ENCODE data around the gene STK35.

STK35 gene

DNA sequence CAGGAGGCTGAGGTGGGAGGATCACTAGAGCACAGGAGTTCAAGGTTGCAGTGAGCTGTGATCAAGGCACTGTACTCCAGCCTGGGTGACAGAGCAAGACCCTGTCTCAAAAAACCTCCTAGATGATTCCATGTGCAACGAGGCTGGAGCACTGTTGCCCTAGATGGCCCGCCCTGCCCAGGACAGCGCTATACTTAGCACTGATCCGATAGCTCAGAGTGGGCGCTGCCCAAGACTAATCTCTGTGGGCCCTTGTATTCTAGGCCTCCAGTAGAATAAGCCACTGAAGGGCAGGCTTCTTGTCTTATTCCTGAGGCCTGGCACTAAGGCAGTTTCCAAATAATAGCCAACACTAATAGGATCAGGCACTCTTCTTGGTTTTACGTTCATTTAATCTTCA is 41.0 kb downstream of the STK35 start:
- Histone ChIP-seq H3K27me3 (replicated peaks) (no peaks in the 10 kb centered on the region), H3K36me3 (replicated peaks) (peaks cover 9% of the 10 kb centered on the region), H3K4me3 (ENCODE audit: low read depth, low read length) (no peak overlapping the region), H3K27ac (no peak overlapping the region)
- TF ChIP-seq, protein P1, sequence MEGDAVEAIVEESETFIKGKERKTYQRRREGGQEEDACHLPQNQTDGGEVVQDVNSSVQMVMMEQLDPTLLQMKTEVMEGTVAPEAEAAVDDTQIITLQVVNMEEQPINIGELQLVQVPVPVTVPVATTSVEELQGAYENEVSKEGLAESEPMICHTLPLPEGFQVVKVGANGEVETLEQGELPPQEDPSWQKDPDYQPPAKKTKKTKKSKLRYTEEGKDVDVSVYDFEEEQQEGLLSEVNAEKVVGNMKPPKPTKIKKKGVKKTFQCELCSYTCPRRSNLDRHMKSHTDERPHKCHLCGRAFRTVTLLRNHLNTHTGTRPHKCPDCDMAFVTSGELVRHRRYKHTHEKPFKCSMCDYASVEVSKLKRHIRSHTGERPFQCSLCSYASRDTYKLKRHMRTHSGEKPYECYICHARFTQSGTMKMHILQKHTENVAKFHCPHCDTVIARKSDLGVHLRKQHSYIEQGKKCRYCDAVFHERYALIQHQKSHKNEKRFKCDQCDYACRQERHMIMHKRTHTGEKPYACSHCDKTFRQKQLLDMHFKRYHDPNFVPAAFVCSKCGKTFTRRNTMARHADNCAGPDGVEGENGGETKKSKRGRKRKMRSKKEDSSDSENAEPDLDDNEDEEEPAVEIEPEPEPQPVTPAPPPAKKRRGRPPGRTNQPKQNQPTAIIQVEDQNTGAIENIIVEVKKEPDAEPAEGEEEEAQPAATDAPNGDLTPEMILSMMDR (IDR thresholded peaks at IDR 0.05; ENCODE audit: low read depth, low read length, missing control alignments): no peak
- DNase-seq: no peak
- in situ Hi-C loops (cut with HindIII; ENCODE audit: low pct_ligation_motif_present, low sequenced_read_pairs): no loop called here

- Histone ChIP-seq H3K27ac (no peak overlapping the region), H3K4me3 (ENCODE audit: low read depth, low read length) (no peak overlapping the region), H3K27me3 (replicated peaks) (no peaks in the 10 kb centered on the region), H3K36me3 (replicated peaks) (peaks cover 9% of the 10 kb centered on the region)
- DNase-seq: no peak
- in situ Hi-C loops (cut with HindIII; ENCODE audit: low pct_ligation_motif_present, low sequenced_read_pairs): no loop called here
- TF ChIP-seq, protein P1 (IDR thresholded peaks at IDR 0.05; ENCODE audit: low read depth, low read length, missing control alignments): no peak
These were observed 42.0 kb downstream of the STK35 start for GRCh38 chr20:2143594-2143993.

DNA sequence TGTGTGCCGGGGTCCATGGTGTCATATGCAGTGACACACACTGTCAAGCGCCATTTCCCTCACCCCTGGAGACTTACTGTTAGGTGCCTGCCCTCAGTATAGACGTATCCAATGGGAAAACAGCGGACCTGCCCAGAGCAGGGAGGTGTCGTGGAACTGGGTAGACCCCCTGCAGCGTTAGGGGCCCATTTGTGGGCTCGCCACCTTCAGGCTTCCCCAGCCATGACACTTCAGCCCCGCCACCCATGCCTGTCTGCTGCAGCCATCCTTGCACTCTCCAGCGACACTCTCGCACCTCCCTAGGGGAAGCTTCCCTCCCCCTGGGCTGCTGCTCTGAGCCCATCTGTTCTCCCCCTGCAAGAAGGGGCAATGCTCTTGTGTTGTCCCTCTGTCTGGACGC is 43.2 kb downstream of the STK35 start:
- DNase-seq: no peak
- H3K36me3 ChIP-seq (replicated peaks): peaks cover 9% of the 10 kb centered on the region

GRCh38 chr20:2145376-2145775 is 43.7 kb downstream of the STK35 start:
- peaks cover 9% of the 10 kb centered on the region for H3K36me3 ChIP-seq (replicated peaks)

More for the DNA sequence above, 43.2 kb downstream of the STK35 start:
- no peak overlapping the region for H3K27ac ChIP-seq
- H3K4me3 ChIP-seq (ENCODE audit: low read depth, low read length): no peak overlapping the region
- no peaks in the 10 kb centered on the region for H3K27me3 ChIP-seq (replicated peaks)
- in situ Hi-C loops (cut with HindIII; ENCODE audit: low pct_ligation_motif_present, low sequenced_read_pairs): no loop called here
- TF ChIP-seq, protein P1 (IDR thresholded peaks at IDR 0.05; ENCODE audit: low read depth, low read length, missing control alignments): no peak

DNA sequence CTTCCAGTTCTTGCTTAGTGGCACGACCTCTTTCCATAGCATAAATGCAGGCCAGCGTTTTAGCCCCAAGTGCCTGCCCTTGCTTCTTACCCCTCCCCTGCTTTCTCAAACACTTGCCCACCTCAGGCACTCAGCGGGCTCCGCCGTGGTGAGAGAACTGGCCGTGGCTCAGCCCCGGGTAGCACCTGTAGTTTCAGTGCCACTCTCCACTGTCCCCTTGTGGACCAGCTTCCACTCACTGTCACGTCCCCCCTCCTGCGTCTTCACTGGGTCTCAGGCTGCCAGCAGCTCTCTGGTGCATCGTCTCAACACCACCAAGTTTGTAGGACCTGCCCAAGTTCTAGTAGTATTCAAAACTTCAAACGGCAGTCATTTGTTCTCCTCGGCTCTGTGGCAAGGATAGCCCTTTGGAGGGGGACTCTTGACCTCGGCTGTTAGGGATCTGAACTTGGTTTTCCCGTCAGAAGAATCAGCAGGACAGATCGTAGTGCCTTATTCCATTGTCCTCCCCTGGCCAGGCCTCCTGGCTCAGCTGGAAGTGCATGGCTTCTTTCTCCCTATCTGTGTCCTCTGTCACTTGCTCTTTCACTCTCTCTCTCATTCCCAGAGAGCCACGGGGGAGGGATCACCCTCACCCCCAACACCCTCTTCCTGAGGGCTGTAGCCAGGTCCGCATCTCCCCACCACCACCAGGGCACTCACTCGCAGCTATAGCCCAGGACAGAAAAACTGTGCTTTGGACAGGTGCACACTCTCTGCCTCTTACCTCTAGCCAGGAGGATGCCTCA is 44.6 kb downstream of the STK35 start:
- in situ Hi-C loops (cut with HindIII; ENCODE audit: low pct_ligation_motif_present, low sequenced_read_pairs): no loop called here
- TF ChIP-seq, protein P1 (IDR thresholded peaks at IDR 0.05; ENCODE audit: low read depth, low read length, missing control alignments): no peak
- peaks cover 9% of the 10 kb centered on the region for H3K36me3 ChIP-seq (replicated peaks)
- H3K4me3 ChIP-seq (ENCODE audit: low read depth, low read length): no peak overlapping the region
- no peak overlapping the region for H3K27ac ChIP-seq
- DNase-seq: no peak
- H3K27me3 ChIP-seq (replicated peaks): no peaks in the 10 kb centered on the region

More at GRCh38 chr20:2145376-2145775, 43.7 kb downstream of the STK35 start:
- DNase-seq: no peak
- H3K27ac ChIP-seq: no peak overlapping the region
- TF ChIP-seq, protein P1 (IDR thresholded peaks at IDR 0.05; ENCODE audit: low read depth, low read length, missing control alignments): no peak
- in situ Hi-C loops (cut with HindIII; ENCODE audit: low pct_ligation_motif_present, low sequenced_read_pairs): no loop called here
- no peaks in the 10 kb centered on the region for H3K27me3 ChIP-seq (replicated peaks)
- H3K4me3 ChIP-seq (ENCODE audit: low read depth, low read length): no peak overlapping the region

DNA sequence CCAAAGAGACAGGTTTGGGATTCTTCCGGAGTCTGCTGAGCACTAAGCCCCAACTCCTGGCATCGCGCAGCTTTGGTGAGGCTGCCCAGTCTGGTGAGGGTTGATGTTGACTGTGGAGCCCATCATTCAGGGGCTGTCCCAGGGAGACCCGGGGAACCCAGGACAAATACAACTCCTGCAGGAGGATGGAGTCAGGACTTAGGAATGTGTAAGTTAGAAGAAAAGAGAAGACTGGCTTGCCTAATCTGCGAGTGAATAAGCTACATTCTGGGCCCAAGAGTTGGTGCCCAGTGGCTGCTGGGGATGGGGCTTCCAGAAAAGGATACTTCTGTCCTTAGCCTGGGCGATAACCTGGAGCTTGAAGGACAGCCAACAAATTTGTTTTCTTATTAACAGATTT is 47.9 kb downstream of the STK35 start:
- TF ChIP-seq, protein P1 (IDR thresholded peaks at IDR 0.05; ENCODE audit: low read depth, low read length, missing control alignments): no peak
- no peak for DNase-seq
- Histone ChIP-seq H3K4me3 (ENCODE audit: low read depth, low read length) (no peak overlapping the region), H3K36me3 (replicated peaks) (peaks cover 3% of the 10 kb centered on the region), H3K27ac (no peak overlapping the region), H3K27me3 (replicated peaks) (no peaks in the 10 kb centered on the region)
- in situ Hi-C loops (cut with HindIII; ENCODE audit: low pct_ligation_motif_present, low sequenced_read_pairs): no loop called here

All from brain microvascular endothelial cell (primary cell).